ENCODE results near the gene SPRTN. TPM values are rescaled to one million over a fixed set of nuclear protein-coding genes. Genes with fewer than 3 reads are reported as not detected.

The SPRTN gene
- total and polyA plus RNA-seq, 4 donors, result 2.1 to 8.9 (median 6.5) TPM

- peaks cover 8 to 53% (median 47%) of the 10 kb centered on the region in 4 donors for H3K4me1 ChIP-seq (ENCODE audit: control insufficient read depth in 4 of 4, insufficient read depth in 4 of 4, low read length in 3 of 4)
- no peaks in the 10 kb centered on the region for H3K36me3 ChIP-seq (ENCODE audit: control insufficient read depth in 4 of 4, insufficient read depth in 3 of 4, low read depth in 1 of 4, low read length in 3 of 4)
- no peaks in the 10 kb centered on the region for H3K9me3 ChIP-seq (ENCODE audit: control insufficient read depth in 4 of 4, low read length in 3 of 4)
- no peaks in the 10 kb centered on the region for H3K27me3 ChIP-seq (ENCODE audit: control insufficient read depth in 4 of 4, insufficient read depth in 4 of 4, low read length in 3 of 4)
- peak; percentile 98 for DNase-seq (ENCODE audit: low spot score)
- peak within 1 kb of the TSS; percentile 84 to 92 for H3K27ac ChIP-seq (ENCODE audit: low read depth in 1 of 2, low read length in 2 of 2)
- under 1% methylated on average over 74 of the region's 74 CpGs for WGBS
- H3K4me3 ChIP-seq (ENCODE audit: low read depth in 1 of 3, low read length in 3 of 3), result peak within 1 kb of the TSS; percentile 77 to 96 (median 95)
- H3K9ac ChIP-seq (ENCODE audit: low read depth in 1 of 2, low read length in 2 of 2), result peak within 1 kb of the TSS; percentile 79 to 85
- TF ChIP-seq NR2F2 (IDR thresholded peaks at IDR 0.05) (no peak), HNF4A (conservative IDR thresholded peaks at IDR 0.05) (no peak), EGR1 (IDR thresholded peaks at IDR 0.05; ENCODE audit: low read depth in 2 of 2) (no peak), HNF4G (IDR thresholded peaks at IDR 0.05) (no peak), ZBTB33 (IDR thresholded peaks at IDR 0.05) (peak; percentile 99), JUND (IDR thresholded peaks at IDR 0.05) (no peak), YY1 (IDR thresholded peaks at IDR 0.05) (peak; percentile 79), MAX (IDR thresholded peaks at IDR 0.05) (no peak), FOXA1 (IDR thresholded peaks at IDR 0.05) (no peak), RXRA (IDR thresholded peaks at IDR 0.05) (no peak), ATF3 (IDR thresholded peaks at IDR 0.05) (peak; percentile 14), TAF1 (conservative IDR thresholded peaks at IDR 0.05) (peak; percentile 97), FOXA2 (IDR thresholded peaks at IDR 0.05) (no peak), REST (IDR thresholded peaks at IDR 0.05) (no peak), CTCF (IDR thresholded peaks at IDR 0.05; ENCODE audit: low read depth, low read length, missing input control) (no peak), SP1 (IDR thresholded peaks at IDR 0.05) (no peak), RAD21 (IDR thresholded peaks at IDR 0.05) (peak in 1 of 2 donors; percentile 20), GABPA (IDR thresholded peaks at IDR 0.05 in 1 of 2, conservative IDR thresholded peaks at IDR 0.05 in 1 of 2) (peak in 1 of 2 donors; percentile 83)
These were observed 422 bp upstream of the SPRTN start, which contains the start of gene EXOC8 for GRCh38 chr1:231337472-231338269. Gene EXOC8, minus strand, starts transcription at chr1:231337852. Its CDS starts 107 bp downstream, at chr1:231337745.
